Left hindlimb (tissue), 1 donor: ENCODE data around the gene NR3C1.

Source experiments
- DNase-seq: peaks from one replicate; pipeline ENCODE4 v3.0.0-alpha.2; 2018

NR3C1 gene

DNA sequence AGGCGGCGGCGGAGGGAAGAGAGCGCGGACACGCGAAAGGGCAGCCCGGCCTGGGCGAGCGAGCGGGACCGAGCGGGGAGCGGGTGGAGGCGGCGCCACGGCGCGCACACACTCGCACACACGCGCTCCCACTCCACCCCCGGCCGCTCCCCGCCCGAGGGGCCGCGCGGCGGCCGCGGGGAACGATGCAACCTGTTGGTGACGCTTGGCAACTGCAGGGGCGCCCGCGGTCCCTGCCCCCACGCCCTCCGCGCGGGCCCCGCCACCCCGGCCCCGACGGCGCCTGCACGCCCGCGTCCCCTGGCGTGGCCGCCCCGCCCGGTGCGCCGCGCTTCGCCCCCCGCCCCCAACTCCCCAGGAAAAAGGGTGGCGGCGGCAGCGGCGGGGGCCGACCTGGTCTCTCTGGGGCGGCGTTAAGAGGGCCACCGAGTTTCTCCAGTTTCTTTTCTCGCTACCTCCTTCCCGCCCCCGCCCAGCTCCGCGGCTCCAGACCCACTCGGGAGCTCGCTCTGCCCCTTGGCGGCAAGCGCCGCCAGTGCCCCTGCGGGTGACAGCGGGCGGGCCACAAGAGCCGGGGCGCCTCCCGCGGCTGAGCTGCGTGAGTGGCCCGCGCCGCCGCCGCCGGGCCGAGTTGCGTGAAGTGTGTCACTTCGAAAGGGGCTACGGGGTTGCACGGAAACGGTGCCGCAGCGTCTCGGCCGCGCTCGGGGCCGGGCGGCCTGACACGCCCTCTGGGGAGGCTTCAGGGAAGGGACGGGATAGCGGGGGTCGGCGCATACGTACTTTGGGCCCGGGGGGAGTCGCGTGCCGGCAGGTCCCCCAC lies at the start of gene NR3C1:
Gene NR3C1, minus strand, starts transcription at position 94 of the 823 bp plus-strand sequence. CDS start 2,847 bp downstream, outside the sequence.
- DNase-seq, result peak; percentile 91

DNA sequence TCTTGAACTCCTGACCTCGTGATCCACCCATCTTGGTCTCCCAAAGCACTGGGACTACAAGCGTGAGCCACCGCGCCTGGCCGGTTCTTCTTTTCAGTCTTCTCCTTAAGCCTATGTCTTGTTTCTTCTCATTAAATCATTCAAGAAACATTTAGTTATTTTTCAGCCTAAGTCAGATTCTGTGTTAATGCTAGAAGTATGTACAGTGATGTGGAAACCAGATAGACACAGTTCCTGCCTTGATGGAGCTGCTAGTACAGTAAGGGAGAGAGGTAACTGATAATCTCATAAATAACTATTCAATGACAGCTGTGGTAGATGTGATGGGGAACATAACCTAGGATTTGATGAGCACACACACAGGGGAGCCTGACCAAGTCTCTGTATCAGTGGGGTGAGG lies 46.3 kb upstream of the NR3C1 start:
- DNase-seq, result no peak

- no peak for DNase-seq
Observed at GRCh38 chr5:143448518-143448917, 45.0 kb upstream of the NR3C1 start.

DNA sequence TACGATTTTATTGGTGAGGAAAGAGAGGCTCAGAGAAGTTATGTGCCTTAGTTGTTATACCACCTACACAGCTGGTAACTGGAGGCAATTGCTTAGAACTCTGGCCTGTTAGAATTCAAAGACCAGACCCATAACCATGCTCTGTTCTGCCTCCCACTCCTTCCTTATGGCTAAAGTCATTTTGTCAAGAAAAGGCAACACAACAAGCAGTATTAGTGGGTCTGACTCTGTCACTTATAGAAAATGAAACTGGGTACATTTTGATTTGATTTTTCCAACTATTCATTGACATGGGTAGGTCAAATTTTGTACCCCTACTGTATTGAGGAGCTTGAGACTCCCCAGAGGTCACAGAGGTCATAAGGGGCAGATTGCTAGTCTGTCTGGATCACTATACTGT lies 44.5 kb upstream of the NR3C1 start:
- DNase-seq, result no peak

GRCh38 chr5:143446535-143447226 lies 43.2 kb upstream of the NR3C1 start:
- DNase-seq, result no peak

- no peak for DNase-seq
Observed at GRCh38 chr5:143445776-143446175, 42.3 kb upstream of the NR3C1 start.

- DNase-seq, result no peak
Observed at GRCh38 chr5:143443330-143443729, 39.8 kb upstream of the NR3C1 start.

- no peak for DNase-seq
Observed at GRCh38 chr5:143442385-143442784, 38.9 kb upstream of the NR3C1 start.

DNA sequence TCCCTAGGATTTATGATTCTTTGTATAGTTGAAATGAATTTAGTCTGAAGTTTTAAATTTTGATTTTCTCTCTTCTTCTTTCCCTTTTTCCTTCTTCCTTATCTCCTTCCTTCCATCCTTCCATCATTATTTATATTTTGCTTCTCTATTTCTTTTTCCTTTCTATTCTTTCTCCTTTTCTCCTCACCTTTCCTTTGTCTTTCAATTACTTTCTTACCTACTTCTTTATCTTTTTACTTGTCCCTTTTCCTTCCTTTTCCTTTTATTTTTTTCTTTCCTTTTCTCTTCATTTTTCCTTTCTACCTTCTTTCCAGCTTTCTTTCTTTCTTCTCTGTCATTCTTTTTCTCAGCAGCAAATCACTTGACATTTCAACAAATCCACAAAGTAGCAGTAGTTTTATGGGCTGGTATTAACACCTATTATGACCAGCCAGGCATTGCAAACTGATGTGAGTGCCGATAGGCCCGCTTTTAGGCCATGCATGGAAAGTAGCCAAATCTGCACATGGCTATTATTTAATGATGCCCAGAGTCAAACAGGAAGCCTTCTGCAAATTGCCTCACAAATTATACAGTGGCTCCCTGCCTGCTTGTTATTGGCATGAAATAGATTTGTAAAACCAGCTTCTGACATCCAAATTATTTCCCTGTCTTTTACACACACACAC lies 37.1 kb upstream of the NR3C1 start:
- DNase-seq, result no peak

GRCh38 chr5:143437666-143438273 lies 34.3 kb upstream of the NR3C1 start:
- DNase-seq, result no peak

DNA sequence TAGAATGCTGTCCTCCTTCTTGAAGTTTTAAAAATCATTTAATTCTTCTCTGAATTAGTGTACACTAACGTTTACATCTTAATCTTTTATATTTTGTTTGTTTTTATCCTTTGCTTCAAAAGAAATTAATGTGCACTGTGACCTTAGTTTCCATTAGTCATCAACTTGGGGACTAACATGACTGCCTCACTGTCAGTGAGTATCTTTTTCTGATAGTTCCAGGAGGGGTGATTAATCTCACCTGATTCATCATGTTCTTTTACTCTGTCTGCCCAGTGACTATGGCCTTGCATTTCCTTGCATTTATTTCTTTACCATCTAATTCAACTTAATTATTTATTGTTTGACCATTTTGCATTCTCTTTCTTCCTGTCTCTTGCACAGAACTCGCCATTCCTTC lies 33.4 kb upstream of the NR3C1 start:
- no peak for DNase-seq

GRCh38 chr5:143435210-143435657 lies 31.7 kb upstream of the NR3C1 start:
- no peak for DNase-seq

GRCh38 chr5:143434261-143435209 lies 31.0 kb upstream of the NR3C1 start:
- DNase-seq, result no peak

- DNase-seq, result no peak
Observed at GRCh38 chr5:143433670-143434069, 30.2 kb upstream of the NR3C1 start.

GRCh38 chr5:143432658-143433239 lies 29.3 kb upstream of the NR3C1 start:
- DNase-seq, result no peak

DNA sequence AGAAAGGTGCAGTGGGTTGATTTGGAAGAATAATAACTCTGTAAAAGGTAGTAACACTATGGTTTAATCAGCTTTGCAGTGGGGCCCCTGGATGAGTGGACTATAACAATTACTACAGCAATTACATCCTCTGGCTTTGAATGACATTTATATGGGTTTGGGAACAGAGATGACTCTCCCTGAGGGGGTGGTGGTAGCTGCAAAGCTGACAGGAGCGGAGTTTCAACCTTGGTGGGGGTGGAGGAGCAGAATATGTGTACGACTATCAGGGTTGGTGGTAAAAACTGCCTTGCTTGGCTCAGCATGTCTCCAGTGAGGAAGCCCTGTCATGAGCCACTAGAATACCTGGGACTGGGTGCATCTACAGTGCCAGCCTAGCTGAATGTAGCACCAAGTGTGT lies 28.3 kb upstream of the NR3C1 start:
- no peak for DNase-seq

DNA sequence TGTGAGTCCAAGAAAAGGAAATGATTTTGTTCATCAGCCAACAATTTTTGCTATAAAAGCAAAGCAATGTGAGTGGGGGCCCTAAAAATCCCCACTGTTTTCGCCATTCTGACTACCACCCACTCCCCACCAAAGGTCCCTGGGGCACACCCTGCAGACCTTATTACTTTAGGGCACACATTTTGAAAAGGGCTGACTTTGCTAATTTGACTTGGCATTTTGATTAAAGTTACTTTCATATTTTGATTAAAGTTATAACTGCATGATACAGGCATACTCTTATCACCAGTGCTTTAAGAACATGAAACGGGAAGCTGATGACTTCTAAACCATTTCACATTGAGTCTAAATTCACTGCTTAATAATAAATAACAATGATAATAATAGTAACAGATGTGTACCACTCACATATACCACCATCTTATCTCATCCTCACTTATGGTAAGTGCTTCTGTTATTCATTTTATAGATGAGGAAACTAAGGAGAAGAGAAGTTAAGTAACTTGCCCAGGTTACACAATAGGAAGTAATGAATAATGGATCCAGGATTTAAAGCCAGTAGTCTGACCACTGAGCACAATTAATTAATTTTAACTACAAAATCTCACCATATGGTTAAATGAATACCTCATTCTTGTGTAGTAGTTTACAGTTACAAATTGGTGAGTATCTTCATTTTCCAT lies 25.4 kb upstream of the NR3C1 start:
- DNase-seq, result no peak

GRCh38 chr5:143428155-143428554 lies 24.7 kb upstream of the NR3C1 start:
- DNase-seq, result no peak

DNA sequence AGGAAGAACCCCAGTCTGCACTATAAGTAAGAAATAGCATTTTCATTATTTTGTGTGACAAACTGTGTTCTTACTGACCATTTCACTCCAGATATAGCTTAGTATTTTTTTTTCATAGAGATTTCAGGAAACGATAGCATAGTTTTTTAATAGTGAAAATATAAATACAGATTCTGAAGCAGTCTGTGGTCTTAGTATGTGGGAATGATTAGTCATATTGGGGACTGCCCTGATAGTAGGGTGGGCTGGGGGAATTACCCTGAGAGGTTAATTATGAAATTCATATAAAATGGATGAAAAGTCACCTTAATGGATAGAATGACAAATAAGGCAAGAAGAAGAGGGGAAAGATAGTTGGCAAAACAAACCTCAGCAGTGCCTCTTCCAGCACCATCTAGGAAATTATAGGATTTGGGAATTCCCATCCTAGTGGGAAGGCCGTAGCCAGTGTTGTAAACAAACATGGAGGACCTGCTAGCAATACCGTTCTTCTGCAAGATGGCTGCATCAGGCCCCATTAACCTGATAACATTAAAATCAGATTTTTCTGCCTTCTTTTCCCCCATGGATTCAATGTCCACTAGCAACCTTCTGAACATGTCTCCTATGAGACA lies 23.7 kb upstream of the NR3C1 start:
- no peak for DNase-seq

DNA sequence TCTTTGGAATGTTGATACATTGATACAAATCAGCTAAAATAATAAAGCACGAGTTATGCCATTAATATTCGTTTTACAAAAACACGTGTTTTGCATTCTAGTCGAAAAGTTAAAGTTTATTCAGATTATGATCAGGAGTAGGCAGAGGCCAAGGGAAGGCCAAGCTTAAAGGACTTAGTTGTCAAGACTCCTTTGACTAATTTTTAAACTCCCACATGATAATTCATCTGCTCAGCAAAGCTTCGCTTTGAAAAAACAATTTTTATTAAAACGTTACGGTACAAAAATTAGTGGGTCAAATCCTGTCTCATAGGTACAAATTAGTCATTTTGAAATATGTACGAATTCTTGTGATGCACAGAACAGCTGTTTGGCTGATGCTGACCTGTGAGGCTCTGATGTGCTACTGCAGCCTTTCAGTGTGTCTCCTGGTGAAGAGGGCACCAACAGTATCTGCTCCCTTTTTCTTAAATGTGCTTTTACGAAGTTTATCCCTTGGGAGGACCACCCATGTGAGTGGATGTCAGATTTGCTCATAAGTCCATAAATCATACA lies 23.0 kb upstream of the NR3C1 start:
- no peak for DNase-seq
